ENCODE results near the gene SUGCT. TPM values are rescaled to one million over a fixed set of nuclear protein-coding genes. Genes with fewer than 3 reads are reported as not detected.

The SUGCT gene
- polyA plus RNA-seq, 1 of the 3 experiments (the other 2 are of a cell fraction): 53.7 TPM

- Histone ChIP-seq H3K27ac (ENCODE audit: low read depth in 2 of 2, low read length in 1 of 2) (peak overlapping the region; percentile 41 to 58; a peak in 3 of 4 replicates), H3K36me3 (replicated peaks in 1 of 2; ENCODE audit: control insufficient read depth in 1 of 2, insufficient read depth in 2 of 2, low read length in 1 of 2) (peaks cover 12 to 37% of the 10 kb centered on the region in 2 experiments), H3K4me2 (no peak overlapping the region), H3K4me1 (ENCODE audit: control insufficient read depth in 1 of 2, insufficient read depth in 2 of 2, low read depth in 1 of 2, low read length in 1 of 2) (peaks cover 13 to 19% of the 10 kb centered on the region in 2 experiments; a peak in 3 of 4 replicates), H3K79me2 (ENCODE audit: insufficient read depth) (peaks cover 40% of the 10 kb centered on the region), H3F3A (replicated peaks; ENCODE audit: insufficient read depth) (peaks cover 28% of the 10 kb centered on the region), H3K9me3 (no peaks in the 10 kb centered on the region), H3K27me3 (ENCODE audit: insufficient read depth) (no peaks in the 10 kb centered on the region), H2AFZ (ENCODE audit: low read depth) (no peak overlapping the region), H3K4me3 (ENCODE audit: low read depth in 2 of 2, low read length in 1 of 2) (no peak overlapping the region), H3K9me2 (no peaks in the 10 kb centered on the region), H3K9ac (no peak overlapping the region), H4K20me1 (ENCODE audit: insufficient read depth) (no peaks in the 10 kb centered on the region)
- POLR2A ChIA-PET: no interaction called here
- TF ChIP-seq YY1 (IDR thresholded peaks at IDR 0.05; ENCODE audit: low read depth) (no peak), FOSL2 (IDR thresholded peaks at IDR 0.05; ENCODE audit: borderline replicate concordance, low read depth) (peak; percentile 12; the same call in 1 of the 2 replicates)
- CTCF ChIA-PET: interaction anchor here (1.0 to 1.5 kb wide), 3 partner anchors 12 to 516 kb away, joined by 3 to 5 read pairs (median 4); no protein-coding TSS in a partner anchor
- 56% methylated on average over 2 of the region's 2 CpGs for WGBS (ENCODE audit: low lambda C conversion rate)
- no peak for DNase-seq
Observed at GRCh38 chr7:40747856-40748255, 613.1 kb downstream of the SUGCT start.

DNA sequence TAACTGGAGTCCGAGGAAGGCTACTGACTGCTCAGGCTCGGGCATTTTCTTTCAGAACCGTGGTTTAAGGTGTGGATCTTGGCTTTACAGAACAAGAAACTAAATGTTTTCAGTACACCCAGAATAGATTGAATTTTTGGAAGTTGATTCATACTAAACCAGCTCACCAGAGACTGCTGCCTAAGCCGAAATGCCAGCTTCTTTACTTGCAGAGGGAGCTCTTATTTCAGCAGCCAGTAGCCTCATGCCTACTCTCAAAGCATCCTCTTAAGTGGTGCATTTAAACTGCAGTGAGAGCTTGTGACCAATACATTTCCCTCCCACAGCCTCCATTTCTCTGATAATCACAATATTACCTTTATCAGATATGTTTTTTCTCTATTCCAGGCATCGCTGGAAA lies 615.1 kb downstream of the SUGCT start:
- no peaks in the 10 kb centered on the region for H3K27me3 ChIP-seq (ENCODE audit: insufficient read depth)
- peaks cover 35% of the 10 kb centered on the region for H3K79me2 ChIP-seq (ENCODE audit: insufficient read depth)
- peak overlapping the region; percentile 50 to 84; a peak in 3 of 4 replicates for H3K27ac ChIP-seq (ENCODE audit: low read depth in 2 of 2, low read length in 1 of 2)
- no peak overlapping the region for H3K9ac ChIP-seq
- H2AFZ ChIP-seq (ENCODE audit: low read depth): no peak overlapping the region
- ChIA-PET CTCF (interaction anchor here (0.6 to 4.2 kb wide), 6 partner anchors 9 to 510 kb away, joined by 3 to 23 read pairs (median 3); no protein-coding TSS in a partner anchor), POLR2A (no interaction called here)
- peaks cover 14 to 40% of the 10 kb centered on the region in 2 experiments for H3K36me3 ChIP-seq (replicated peaks in 1 of 2; ENCODE audit: control insufficient read depth in 1 of 2, insufficient read depth in 2 of 2, low read length in 1 of 2)
- peak overlapping the region; percentile 29; the same call in 1 of the 2 replicates for H3K4me2 ChIP-seq
- DNase-seq: no peak
- peaks cover 28% of the 10 kb centered on the region for H3F3A ChIP-seq (replicated peaks; ENCODE audit: insufficient read depth)
- H3K9me2 ChIP-seq: no peaks in the 10 kb centered on the region
- WGBS (ENCODE audit: low lambda C conversion rate): 52% methylated on average over 5 of the region's 5 CpGs
- H3K4me3 ChIP-seq (ENCODE audit: low read depth in 2 of 2, low read length in 1 of 2): no peak overlapping the region
- peaks cover 22 to 26% of the 10 kb centered on the region in 2 experiments; a peak in 3 of 4 replicates for H3K4me1 ChIP-seq (ENCODE audit: control insufficient read depth in 1 of 2, insufficient read depth in 2 of 2, low read depth in 1 of 2, low read length in 1 of 2)
- H4K20me1 ChIP-seq (ENCODE audit: insufficient read depth): no peaks in the 10 kb centered on the region
- no peaks in the 10 kb centered on the region for H3K9me3 ChIP-seq
- TF ChIP-seq POLR2AphosphoS5 (IDR thresholded peaks at IDR 0.05; ENCODE audit: low read depth, low read length) (peak; percentile 74), EP300 (IDR thresholded peaks at IDR 0.05; ENCODE audit: borderline replicate concordance in 1 of 2, low read depth in 1 of 2, low read length in 1 of 2) (peak in 1 of 2 experiments; percentile 46; a peak in 1 of 4 replicates), GABPA (IDR thresholded peaks at IDR 0.05; ENCODE audit: low read depth) (no peak), TAF1 (IDR thresholded peaks at IDR 0.05; ENCODE audit: borderline replicate concordance, low read depth, low read length) (no peak), RFX5 (IDR thresholded peaks at IDR 0.05; ENCODE audit: low read length) (no peak), TEAD4 (IDR thresholded peaks at IDR 0.05; ENCODE audit: borderline replicate concordance, insufficient read depth) (peak; percentile 69), RCOR1 (IDR thresholded peaks at IDR 0.05; ENCODE audit: low read length) (no peak), FOSL2 (IDR thresholded peaks at IDR 0.05; ENCODE audit: borderline replicate concordance, low read depth) (peak; percentile 85), PBX3 (IDR thresholded peaks at IDR 0.05) (0 out of 2 replicates have a peak, but pooled peaks have one; percentile 24), FOXM1 (IDR thresholded peaks at IDR 0.05; ENCODE audit: low read depth) (no peak), EZH2phosphoT487 (IDR thresholded peaks at IDR 0.05; ENCODE audit: borderline replicate concordance, low read depth) (no peak), RXRA (IDR thresholded peaks at IDR 0.05; ENCODE audit: borderline replicate concordance, low read depth) (no peak), NRF1 (IDR thresholded peaks at IDR 0.05; ENCODE audit: low read depth, low read length) (no peak), YY1 (IDR thresholded peaks at IDR 0.05; ENCODE audit: low read depth) (0 out of 2 replicates have a peak, but pooled peaks have one; percentile 56), SIN3A (IDR thresholded peaks at IDR 0.05; ENCODE audit: borderline replicate concordance, low read depth, low read length) (no peak), MEF2A (IDR thresholded peaks at IDR 0.05; ENCODE audit: borderline replicate concordance, low read depth) (no peak), ELF1 (IDR thresholded peaks at IDR 0.05) (no peak), USF1 (IDR thresholded peaks at IDR 0.05; ENCODE audit: borderline replicate concordance, low read depth) (no peak), NFIC (IDR thresholded peaks at IDR 0.05; ENCODE audit: borderline replicate concordance) (peak; percentile 32; the same call in 1 of the 2 replicates), JUND (IDR thresholded peaks at IDR 0.05) (peak; percentile 81)
- TF ChIP-seq, protein P1, sequence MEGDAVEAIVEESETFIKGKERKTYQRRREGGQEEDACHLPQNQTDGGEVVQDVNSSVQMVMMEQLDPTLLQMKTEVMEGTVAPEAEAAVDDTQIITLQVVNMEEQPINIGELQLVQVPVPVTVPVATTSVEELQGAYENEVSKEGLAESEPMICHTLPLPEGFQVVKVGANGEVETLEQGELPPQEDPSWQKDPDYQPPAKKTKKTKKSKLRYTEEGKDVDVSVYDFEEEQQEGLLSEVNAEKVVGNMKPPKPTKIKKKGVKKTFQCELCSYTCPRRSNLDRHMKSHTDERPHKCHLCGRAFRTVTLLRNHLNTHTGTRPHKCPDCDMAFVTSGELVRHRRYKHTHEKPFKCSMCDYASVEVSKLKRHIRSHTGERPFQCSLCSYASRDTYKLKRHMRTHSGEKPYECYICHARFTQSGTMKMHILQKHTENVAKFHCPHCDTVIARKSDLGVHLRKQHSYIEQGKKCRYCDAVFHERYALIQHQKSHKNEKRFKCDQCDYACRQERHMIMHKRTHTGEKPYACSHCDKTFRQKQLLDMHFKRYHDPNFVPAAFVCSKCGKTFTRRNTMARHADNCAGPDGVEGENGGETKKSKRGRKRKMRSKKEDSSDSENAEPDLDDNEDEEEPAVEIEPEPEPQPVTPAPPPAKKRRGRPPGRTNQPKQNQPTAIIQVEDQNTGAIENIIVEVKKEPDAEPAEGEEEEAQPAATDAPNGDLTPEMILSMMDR (IDR thresholded peaks at IDR 0.05): no peak
- TF ChIP-seq, protein P2, sequence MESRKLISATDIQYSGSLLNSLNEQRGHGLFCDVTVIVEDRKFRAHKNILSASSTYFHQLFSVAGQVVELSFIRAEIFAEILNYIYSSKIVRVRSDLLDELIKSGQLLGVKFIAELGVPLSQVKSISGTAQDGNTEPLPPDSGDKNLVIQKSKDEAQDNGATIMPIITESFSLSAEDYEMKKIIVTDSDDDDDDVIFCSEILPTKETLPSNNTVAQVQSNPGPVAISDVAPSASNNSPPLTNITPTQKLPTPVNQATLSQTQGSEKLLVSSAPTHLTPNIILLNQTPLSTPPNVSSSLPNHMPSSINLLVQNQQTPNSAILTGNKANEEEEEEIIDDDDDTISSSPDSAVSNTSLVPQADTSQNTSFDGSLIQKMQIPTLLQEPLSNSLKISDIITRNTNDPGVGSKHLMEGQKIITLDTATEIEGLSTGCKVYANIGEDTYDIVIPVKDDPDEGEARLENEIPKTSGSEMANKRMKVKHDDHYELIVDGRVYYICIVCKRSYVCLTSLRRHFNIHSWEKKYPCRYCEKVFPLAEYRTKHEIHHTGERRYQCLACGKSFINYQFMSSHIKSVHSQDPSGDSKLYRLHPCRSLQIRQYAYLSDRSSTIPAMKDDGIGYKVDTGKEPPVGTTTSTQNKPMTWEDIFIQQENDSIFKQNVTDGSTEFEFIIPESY (IDR thresholded peaks at IDR 0.05; ENCODE audit: borderline replicate concordance, low read depth): peak; percentile 42; the same call in 1 of the 2 replicates
- TF ChIP-seq, protein P3, sequence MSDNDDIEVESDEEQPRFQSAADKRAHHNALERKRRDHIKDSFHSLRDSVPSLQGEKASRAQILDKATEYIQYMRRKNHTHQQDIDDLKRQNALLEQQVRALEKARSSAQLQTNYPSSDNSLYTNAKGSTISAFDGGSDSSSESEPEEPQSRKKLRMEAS (IDR thresholded peaks at IDR 0.05; ENCODE audit: low read depth): no peak

Data from SK-N-SH (cell line).